Immature natural killer cell (primary cell): ENCODE data around the gene THOC2. TPM values are rescaled to one million over a fixed set of nuclear protein-coding genes. Genes with fewer than 3 reads are reported as not detected.
"Not testable (repeated sequence)": the region's sequence is repeated elsewhere in the genome, so short reads cannot be mapped to it uniquely, and the experiment has no call there.

Source experiments
- DNase-seq, 3 donors: peaks; one replicate each; pipeline ENCODE4 v3.0.0; 2022; ENCODE audit warnings: mixed read lengths in 1 of 3
- H3K27ac Mint-ChIP-seq, 6 donors: one replicate each; pipeline ENCODE4 v1.8.0; 2020; ENCODE audit warnings: mixed read lengths in 6 of 6, mild to moderate bottlenecking in 5 of 6, inconsistent platforms in 4 of 6, moderate library complexity in 3 of 6
- H3K27me3 Mint-ChIP-seq, 3 donors: one replicate each; pipeline ENCODE4 v1.8.0; 2020 to 2021; ENCODE audit warnings: low read depth in 3 of 3, mild to moderate bottlenecking in 3 of 3, mixed read lengths in 3 of 3, moderate library complexity in 3 of 3, inconsistent platforms in 1 of 3
- H3K36me3 Mint-ChIP-seq, 3 donors: one replicate each; pipeline ENCODE4 v1.8.0; 2020; ENCODE audit warnings: mixed read lengths in 3 of 3, inconsistent platforms in 2 of 3, mild to moderate bottlenecking in 2 of 3
- H3K4me1 Mint-ChIP-seq, 2 donors: one replicate each; pipeline ENCODE4 v1.8.0; 2020; ENCODE audit warnings: inconsistent platforms in 2 of 2, mild to moderate bottlenecking in 2 of 2, mixed read lengths in 2 of 2, moderate library complexity in 1 of 2
- H3K4me3 Mint-ChIP-seq, 5 donors: one replicate each; pipeline ENCODE4 v1.8.0; 2020; ENCODE audit warnings: mild to moderate bottlenecking in 5 of 5, mixed read lengths in 5 of 5, inconsistent platforms in 3 of 5, moderate library complexity in 3 of 5
- H3K9me3 Mint-ChIP-seq, 6 donors: one replicate each; pipeline ENCODE4 v1.8.0; 2020; ENCODE audit warnings: mild to moderate bottlenecking in 6 of 6, mixed read lengths in 6 of 6, inconsistent platforms in 4 of 6, moderate library complexity in 3 of 6
- polyA plus RNA-seq, 3 donors: library from polyadenylated mRNA; unstranded; fragments of 300-500 nt; fragmentation: Illumina TruSeq; gene quantifications; one replicate each; pipeline ENCODE4 v1.2.3, GENCODE V29; 2021

The THOC2 gene
- polyA plus RNA-seq, 3 donors from 2014 or later = 20.6 to 39.0 (median 22.2) TPM

DNA sequence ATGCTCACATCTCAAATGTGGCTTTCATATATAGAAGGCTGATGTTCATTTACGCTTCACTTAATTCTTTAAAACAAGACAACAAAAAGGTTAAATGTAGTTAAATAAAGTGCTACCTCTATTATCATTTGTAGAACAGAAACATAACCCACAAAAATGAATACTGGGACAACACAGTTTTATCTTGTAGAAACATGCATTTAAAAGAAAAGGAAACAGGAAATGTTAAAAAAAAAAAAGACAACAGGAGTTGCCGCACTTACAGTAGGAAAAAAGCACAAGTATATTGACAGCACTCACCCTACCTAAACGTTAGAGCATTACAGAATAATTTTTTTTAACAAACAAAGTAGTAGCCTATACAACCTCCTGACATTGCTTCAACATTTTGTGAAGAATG is 4.8 kb downstream of the THOC2 start:
- Mint-ChIP-seq H3K27ac (no peak overlapping the region), H3K27me3 (peaks cover 0 to 6% (median 2%) of the 10 kb centered on the region in 3 donors), H3K36me3 (no peaks in the 10 kb centered on the region), H3K9me3 (no peaks in the 10 kb centered on the region), H3K4me1 (peaks cover 38 to 66% of the 10 kb centered on the region in 2 donors), H3K4me3 (no peak overlapping the region)
- no peak for DNase-seq

DNA sequence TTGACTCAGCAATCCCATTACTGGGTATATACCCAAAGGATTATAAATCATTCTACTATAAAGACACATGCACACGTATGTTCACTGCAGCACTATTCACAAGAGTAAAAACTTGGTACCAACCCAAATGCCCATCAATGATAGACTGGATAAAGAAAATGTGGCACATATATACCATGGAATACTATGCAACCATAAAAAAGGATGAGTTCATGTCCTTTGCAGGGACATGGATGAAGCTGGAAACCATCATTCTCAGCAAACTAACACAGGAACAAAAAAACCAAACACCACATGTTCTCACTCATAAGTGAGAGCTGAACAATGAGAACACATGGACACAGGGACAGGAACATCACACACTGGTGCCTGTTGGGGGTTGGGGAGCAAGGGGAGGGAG is 10.7 kb downstream of the THOC2 start:
- not testable (repeated sequence) for H3K27me3 Mint-ChIP-seq, H3K9me3 Mint-ChIP-seq, DNase-seq, H3K4me3 Mint-ChIP-seq, H3K36me3 Mint-ChIP-seq, H3K27ac Mint-ChIP-seq
- H3K4me1 Mint-ChIP-seq = peaks cover 21 to 45% of the 10 kb centered on the region in 2 donors

DNA sequence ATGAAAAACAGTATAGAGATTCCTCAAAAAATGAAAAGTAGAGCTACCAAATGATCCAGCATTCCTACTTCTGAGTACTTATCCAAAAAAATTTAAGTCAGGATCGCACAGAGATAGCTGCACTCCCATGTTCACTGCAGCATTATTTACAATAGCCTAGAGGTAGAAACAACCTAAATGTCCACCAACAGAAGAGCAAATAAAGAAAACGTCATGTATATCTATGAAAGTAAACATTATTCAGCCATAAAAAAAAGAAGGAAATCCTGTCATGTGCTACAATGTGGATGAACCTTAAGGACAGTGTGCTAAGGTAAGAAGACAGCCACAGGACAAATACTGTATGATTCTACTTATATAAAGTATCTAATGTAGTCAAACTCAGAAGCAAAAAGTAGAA is 12.4 kb downstream of the THOC2 start:
- Mint-ChIP-seq H3K4me1 (peaks cover 26 to 45% of the 10 kb centered on the region in 2 donors), H3K27ac (peak overlapping the region in 2 of 6 donors; percentile 61 to 65), H3K4me3 (no peak overlapping the region), H3K9me3 (no peaks in the 10 kb centered on the region), H3K36me3 (no peaks in the 10 kb centered on the region), H3K27me3 (no peaks in the 10 kb centered on the region)
- DNase-seq = no peak

DNA sequence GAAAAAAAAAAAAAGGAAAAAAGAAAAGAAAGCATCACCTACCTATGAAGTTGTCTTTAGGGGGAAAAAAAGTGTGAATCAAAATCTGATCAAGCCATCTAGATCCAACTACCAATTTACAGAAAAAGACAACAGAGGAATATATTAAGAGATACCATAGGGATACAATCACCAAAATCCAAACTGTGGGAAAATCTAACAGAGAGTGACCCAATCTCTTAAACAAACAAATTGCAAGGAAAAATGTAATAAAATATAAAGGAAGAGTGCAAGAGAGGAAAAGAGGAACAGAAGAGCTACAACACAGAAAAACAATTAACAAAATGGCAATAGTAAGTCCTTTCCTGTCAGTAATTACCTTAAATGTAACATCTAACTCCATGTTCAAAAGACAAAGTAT is 19.0 kb downstream of the THOC2 start:
- Mint-ChIP-seq H3K27ac (peak overlapping the region in 1 of 6 donors; percentile 59), H3K4me1 (peaks cover 26 to 53% of the 10 kb centered on the region in 2 donors), H3K36me3 (no peaks in the 10 kb centered on the region), H3K9me3 (no peaks in the 10 kb centered on the region), H3K27me3 (peaks cover 0 to 1% (median 0%) of the 10 kb centered on the region in 3 donors), H3K4me3 (no peak overlapping the region)
- DNase-seq = no peak

DNA sequence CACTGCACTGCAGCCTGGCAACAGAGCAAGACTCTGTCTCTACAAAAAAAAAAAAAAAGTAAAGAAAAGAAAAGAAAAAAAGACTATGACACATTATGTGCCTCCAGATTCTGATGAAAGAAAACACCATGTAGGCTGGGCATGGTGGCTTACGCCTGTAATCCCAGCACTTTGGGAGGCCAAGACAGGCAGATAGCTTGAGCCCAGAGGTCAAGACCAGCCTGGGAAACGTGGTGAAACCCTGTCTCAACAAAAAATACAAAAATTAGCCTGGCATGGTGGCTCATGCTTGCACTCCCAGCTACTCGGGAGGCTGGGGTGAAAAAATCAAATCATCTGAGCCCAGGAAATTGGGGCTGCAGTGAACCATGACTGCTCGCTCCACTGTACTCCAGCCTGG is 19.4 kb downstream of the THOC2 start:
- Mint-ChIP-seq H3K4me1 (peaks cover 26 to 53% of the 10 kb centered on the region in 2 donors), H3K9me3 (no peaks in the 10 kb centered on the region), H3K4me3 (no peak overlapping the region), H3K27ac (peak overlapping the region in 1 of 6 donors; percentile 59), H3K27me3 (peaks cover 0 to 1% (median 0%) of the 10 kb centered on the region in 3 donors), H3K36me3 (no peaks in the 10 kb centered on the region)
- DNase-seq = no peak

DNA sequence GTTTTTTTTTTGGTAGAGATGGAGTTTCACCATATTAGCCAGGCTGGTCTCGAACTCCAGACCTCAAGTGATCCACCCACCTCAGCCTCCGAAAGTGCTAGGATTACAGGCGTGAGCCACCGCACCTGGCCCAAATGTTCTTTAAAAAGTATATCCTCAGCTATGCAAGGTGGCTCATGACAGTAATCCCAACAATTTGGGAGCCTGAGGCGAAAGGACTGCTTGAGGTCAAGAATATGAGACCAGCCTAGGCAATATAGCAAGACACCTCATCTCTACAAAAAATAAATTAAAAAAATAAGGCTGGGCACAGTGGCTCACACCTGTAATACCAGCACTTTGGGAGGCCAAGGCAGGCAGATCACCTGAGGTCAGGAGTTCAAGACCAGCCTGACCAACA is 21.7 kb downstream of the THOC2 start:
- H3K36me3 Mint-ChIP-seq, H3K27ac Mint-ChIP-seq, H3K27me3 Mint-ChIP-seq, H3K9me3 Mint-ChIP-seq, DNase-seq, H3K4me3 Mint-ChIP-seq: not testable (repeated sequence)
- H3K4me1 Mint-ChIP-seq = peaks cover 21 to 43% of the 10 kb centered on the region in 2 donors

DNA sequence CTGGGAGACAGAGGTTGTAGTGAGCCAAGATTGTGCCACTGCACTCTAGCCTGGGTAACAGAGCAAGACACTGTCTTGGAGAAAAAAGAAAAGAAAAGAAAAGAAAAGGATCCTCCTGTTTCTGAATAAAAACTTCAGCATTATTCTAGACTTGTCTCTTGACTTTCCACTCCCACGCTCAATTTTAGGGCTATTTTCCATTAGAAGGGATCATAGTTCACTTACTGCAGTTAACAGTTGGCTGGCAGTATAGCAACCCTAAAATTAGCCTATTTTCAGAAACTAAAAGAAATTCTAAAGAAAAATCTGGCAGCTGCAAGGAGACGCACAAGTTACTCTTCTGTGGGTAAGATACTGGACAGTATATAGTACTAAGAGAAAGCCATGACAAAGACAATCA is 28.1 kb downstream of the THOC2 start:
- Mint-ChIP-seq H3K27ac (peak overlapping the region in 1 of 6 donors; percentile 4), H3K4me1 (peaks cover 0 to 2% of the 10 kb centered on the region in 2 donors), H3K36me3 (no peaks in the 10 kb centered on the region), H3K9me3 (no peaks in the 10 kb centered on the region), H3K4me3 (no peak overlapping the region), H3K27me3 (no peaks in the 10 kb centered on the region)
- DNase-seq = no peak

DNA sequence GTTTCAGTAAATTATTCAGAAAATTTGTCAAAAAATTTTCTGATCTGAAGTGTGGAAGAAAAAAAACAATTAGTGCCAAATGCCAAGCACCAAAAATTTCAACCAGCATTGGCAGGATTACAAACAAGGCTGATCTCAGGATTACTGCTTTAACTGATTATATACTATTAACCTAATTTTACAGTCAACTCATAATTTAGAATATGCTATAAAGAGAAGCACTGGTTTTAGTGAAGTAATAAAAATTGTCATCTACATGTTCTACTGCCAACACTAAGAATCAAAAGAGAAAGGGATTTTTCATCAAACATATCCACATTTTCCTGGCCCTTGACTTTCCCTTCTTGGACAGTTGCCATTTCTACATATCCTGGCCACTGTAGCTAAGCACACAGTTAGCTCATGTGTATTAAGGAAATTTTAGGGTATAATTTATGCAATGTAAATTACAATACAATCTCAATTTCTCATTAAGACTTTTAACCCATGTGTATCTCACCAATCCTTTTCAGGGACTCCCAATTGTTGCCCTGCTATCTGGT is 33.8 kb downstream of the THOC2 start:
- H3K4me3 Mint-ChIP-seq = no peak overlapping the region
- H3K27me3 Mint-ChIP-seq = no peaks in the 10 kb centered on the region
- DNase-seq = no peak
- H3K36me3 Mint-ChIP-seq = peaks cover 0 to 2% (median 0%) of the 10 kb centered on the region in 3 donors
- no peak overlapping the region for H3K27ac Mint-ChIP-seq
- no peaks in the 10 kb centered on the region for H3K4me1 Mint-ChIP-seq
- H3K9me3 Mint-ChIP-seq = no peaks in the 10 kb centered on the region

DNA sequence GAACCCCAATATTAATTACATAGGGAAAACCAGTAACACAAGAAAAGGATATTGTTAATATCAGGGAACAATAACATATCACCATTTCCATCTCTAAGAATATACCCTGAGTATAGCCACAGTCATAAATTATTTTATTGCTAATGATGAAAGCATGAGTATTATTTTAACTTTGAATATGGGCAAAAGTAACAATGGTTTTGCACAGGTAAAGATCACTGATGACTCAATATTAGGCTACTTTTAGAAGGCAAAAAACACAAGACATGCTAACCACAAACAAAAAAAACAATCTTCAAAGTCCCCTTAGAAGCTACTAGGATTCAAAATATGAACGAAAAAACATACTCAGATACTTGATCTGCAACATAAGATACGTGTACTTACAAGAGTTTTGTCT is 36.5 kb downstream of the THOC2 start:
- no peaks in the 10 kb centered on the region for H3K9me3 Mint-ChIP-seq
- H3K4me3 Mint-ChIP-seq = no peak overlapping the region
- no peak overlapping the region for H3K27ac Mint-ChIP-seq
- no peaks in the 10 kb centered on the region for H3K4me1 Mint-ChIP-seq
- H3K36me3 Mint-ChIP-seq = peaks cover 0 to 3% (median 2%) of the 10 kb centered on the region in 3 donors
- DNase-seq = no peak
- peaks cover 0 to 4% (median 0%) of the 10 kb centered on the region in 3 donors for H3K27me3 Mint-ChIP-seq

DNA sequence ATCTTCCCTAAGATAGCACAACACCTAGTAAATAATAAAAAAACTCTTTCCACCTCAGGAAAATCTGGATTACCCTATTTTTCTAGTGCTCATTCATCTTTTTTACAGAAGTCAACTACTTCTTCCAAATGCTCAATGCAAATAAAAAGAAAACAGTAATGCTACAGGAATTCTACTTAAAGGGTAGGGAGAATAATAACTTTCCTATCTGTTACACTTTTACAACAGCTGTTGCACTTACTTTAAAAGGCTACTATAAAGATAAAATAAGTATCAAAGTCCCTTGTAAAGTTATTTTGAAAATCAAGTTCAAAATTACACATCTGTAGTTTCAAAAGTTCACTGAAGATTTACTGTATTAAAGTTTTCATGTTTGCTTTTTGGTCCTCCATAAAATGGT is 37.6 kb downstream of the THOC2 start:
- no peak for DNase-seq
- H3K36me3 Mint-ChIP-seq = peaks cover 0 to 3% (median 2%) of the 10 kb centered on the region in 3 donors
- no peak overlapping the region for H3K4me3 Mint-ChIP-seq
- H3K9me3 Mint-ChIP-seq = no peaks in the 10 kb centered on the region
- H3K4me1 Mint-ChIP-seq = no peaks in the 10 kb centered on the region
- no peak overlapping the region for H3K27ac Mint-ChIP-seq
- peaks cover 0 to 5% (median 4%) of the 10 kb centered on the region in 3 donors for H3K27me3 Mint-ChIP-seq

DNA sequence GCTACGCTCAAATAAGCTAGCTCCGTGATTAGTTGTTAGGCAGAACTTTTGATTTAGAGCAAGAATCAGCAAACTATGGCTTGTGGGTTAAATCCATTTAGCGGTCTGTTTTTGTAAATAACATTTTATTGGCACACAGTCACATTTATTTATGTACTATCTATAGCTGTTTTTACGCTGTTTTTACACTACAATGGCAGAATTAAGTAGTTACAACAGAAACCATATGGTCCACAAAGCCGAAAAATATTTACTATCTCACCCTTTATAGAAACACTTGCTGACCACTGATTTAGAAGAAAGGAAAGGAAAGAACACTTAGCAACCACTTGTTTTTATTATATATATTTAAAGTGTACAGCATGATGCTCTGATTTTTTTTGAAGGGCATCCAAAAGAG is 41.1 kb downstream of the THOC2 start:
- Mint-ChIP-seq H3K4me3 (no peak overlapping the region), H3K27ac (no peak overlapping the region), H3K27me3 (peaks cover 0 to 5% (median 4%) of the 10 kb centered on the region in 3 donors), H3K36me3 (peaks cover 0 to 3% (median 2%) of the 10 kb centered on the region in 3 donors), H3K9me3 (no peaks in the 10 kb centered on the region), H3K4me1 (no peaks in the 10 kb centered on the region)
- DNase-seq = no peak

DNA sequence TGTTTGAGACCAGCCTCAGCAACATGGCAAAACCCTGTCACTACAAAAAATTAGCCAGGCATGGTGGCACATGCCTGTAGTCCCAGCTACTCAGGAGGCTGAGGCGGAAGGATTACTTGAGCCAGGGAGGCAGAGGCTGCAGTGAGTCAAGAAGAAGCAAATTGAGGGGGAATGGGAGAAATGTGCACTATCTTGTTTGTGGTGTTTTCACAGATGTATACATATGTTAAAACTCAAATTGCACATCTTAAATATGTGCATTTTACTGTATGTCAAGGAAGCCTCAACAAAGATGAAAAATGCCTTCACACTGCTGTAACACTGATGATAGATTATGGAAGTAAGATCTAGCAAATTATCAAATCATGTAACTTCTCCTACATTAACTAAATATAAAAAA is 44.3 kb downstream of the THOC2 start:
- Mint-ChIP-seq H3K27me3 (peaks cover 0 to 5% (median 4%) of the 10 kb centered on the region in 3 donors), H3K27ac (no peak overlapping the region), H3K9me3 (no peaks in the 10 kb centered on the region), H3K36me3 (peaks cover 0 to 3% (median 3%) of the 10 kb centered on the region in 3 donors), H3K4me3 (no peak overlapping the region), H3K4me1 (no peaks in the 10 kb centered on the region)
- no peak for DNase-seq

DNA sequence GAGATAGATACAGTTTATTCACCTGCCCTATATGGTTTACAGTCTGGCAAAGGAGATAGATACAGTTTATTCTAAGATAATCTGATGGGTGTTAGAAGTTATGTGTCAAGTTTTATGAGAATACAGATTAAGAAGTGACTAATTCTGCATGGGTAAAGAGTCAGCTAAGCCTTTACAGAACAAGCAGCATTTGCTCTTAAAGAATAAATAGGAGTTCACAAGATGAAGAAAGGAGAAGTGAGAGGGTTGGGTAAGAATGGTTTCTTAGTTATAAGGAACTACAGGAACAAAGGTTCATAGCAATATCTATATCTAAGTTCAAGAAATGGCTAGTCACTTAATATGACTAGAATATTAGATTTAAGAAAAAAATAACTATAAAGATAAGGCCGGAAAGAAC is 47.6 kb downstream of the THOC2 start:
- Mint-ChIP-seq H3K4me3 (no peak overlapping the region), H3K9me3 (peaks cover 0 to 2% (median 0%) of the 10 kb centered on the region in 6 donors), H3K27me3 (peaks cover 0 to 2% (median 0%) of the 10 kb centered on the region in 3 donors), H3K36me3 (peaks cover 3 to 13% (median 3%) of the 10 kb centered on the region in 3 donors), H3K27ac (no peak overlapping the region), H3K4me1 (no peaks in the 10 kb centered on the region)
- no peak for DNase-seq

DNA sequence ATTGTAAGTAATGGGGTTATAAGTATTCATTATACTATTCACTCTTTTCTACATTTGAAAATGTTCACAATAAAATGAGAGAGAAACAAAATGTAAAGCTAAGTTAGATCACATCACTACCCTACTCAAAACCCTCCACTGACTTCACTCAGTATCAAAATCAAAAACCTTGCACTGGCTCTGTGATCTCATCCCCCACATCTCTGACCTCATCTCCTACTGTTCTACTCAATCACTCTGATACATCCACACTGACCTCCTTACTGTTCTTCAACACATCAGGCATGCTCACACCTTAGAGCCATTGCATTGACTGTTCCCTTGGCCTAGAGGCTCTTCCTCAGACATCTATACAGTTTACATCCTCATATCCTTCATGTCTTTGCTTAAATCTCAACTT is 50.7 kb downstream of the THOC2 start:
- DNase-seq = no peak
- peaks cover 0 to 2% (median 0%) of the 10 kb centered on the region in 3 donors for H3K27me3 Mint-ChIP-seq
- H3K4me1 Mint-ChIP-seq = no peaks in the 10 kb centered on the region
- peaks cover 0 to 2% (median 0%) of the 10 kb centered on the region in 6 donors for H3K9me3 Mint-ChIP-seq
- peak overlapping the region in 1 of 6 donors; percentile 1 for H3K27ac Mint-ChIP-seq
- H3K36me3 Mint-ChIP-seq = peaks cover 8 to 22% (median 8%) of the 10 kb centered on the region in 3 donors
- H3K4me3 Mint-ChIP-seq = no peak overlapping the region
